Endothelial cell (in vitro differentiated cells): ENCODE measurements around the gene PPIL6. TPM values are rescaled to one million over a fixed set of nuclear protein-coding genes. Genes with fewer than 3 reads are reported as not detected.

Experiments used
- DNase-seq: peaks from one replicate; pipeline ENCODE4 v3.0.0; 2021; ENCODE audit warnings: low spot score
- H3K27ac Mint-ChIP-seq: one replicate; pipeline ENCODE4 v1.8.0; 2021; ENCODE audit warnings: mixed read lengths, inconsistent platforms; ENCODE audit not compliant: unreplicated experiment
- H3K27me3 Mint-ChIP-seq: one replicate; pipeline ENCODE4 v1.8.0; 2021; ENCODE audit warnings: mild to moderate bottlenecking, moderate library complexity, mixed read lengths, inconsistent platforms; ENCODE audit not compliant: unreplicated experiment
- H3K36me3 Mint-ChIP-seq: one replicate; pipeline ENCODE4 v1.8.0; 2021; ENCODE audit warnings: mild to moderate bottlenecking, low read depth, mixed read lengths, inconsistent platforms; ENCODE audit not compliant: unreplicated experiment
- H3K4me1 Mint-ChIP-seq: one replicate; pipeline ENCODE4 v1.8.0; 2021; ENCODE audit warnings: mild to moderate bottlenecking, mixed read lengths, inconsistent platforms; ENCODE audit not compliant: unreplicated experiment
- H3K4me3 Mint-ChIP-seq: one replicate; pipeline ENCODE4 v1.8.0; 2021; ENCODE audit warnings: mild to moderate bottlenecking, mixed read lengths, inconsistent platforms; ENCODE audit not compliant: unreplicated experiment
- H3K9me3 Mint-ChIP-seq: one replicate; pipeline ENCODE4 v1.8.0; 2021; ENCODE audit warnings: mixed read lengths, inconsistent platforms; ENCODE audit not compliant: unreplicated experiment
- total RNA-seq: library from RNA; stranded (reverse); fragmentation: NEBNext Ultra II Directional; extraction: Animal tissue kit (Norgen Biotek cat#: 25700); gene quantifications from one replicate; pipeline ENCODE4 v1.2.1, GENCODE V29; 2021; ENCODE audit not compliant: unreplicated experiment
- TF ChIP-seq, protein P1 (sequence below): fragments of 200-600 bp; sonication (generic); IDR thresholded peaks from one replicate; pipeline ENCODE4 v1.5.0; 2021; ENCODE audit warnings: antibody characterized with exemption; ENCODE audit not compliant: unreplicated experiment

The PPIL6 gene
- total RNA-seq, 1 donor from 2014 or later = 0.95 TPM

DNA sequence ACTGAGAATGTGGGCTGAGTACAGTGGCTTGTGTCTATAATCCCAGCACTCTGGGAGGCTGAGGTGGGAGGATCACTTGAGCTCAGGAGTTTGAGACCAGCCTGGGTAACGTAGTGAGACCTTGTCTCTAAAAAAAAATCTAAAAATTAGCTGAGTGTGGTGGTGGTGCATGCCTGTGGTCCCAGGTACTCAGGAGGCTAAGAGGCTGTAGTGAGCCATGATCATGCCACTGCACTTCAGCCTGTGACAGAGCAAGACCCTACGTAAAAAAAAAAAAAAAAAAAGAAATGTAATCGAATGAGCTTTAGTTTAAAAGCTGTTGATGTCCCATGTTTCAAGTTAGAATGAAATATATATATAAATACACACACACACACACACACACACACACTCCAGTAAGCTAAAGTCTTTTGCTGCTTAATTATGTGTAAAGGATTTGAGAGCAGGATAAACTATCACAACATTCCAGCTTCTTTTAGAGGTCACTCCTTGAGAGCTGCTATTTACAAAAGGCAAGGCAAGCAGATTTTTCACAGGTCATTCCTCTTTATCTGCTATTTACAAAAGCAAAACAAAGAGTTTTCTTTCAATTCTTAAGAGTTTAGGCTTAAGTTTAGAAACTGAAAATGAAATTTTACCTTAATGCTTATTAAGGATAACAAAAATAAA lies 19.9 kb upstream of the PPIL6 start:
- TF ChIP-seq, protein P1, sequence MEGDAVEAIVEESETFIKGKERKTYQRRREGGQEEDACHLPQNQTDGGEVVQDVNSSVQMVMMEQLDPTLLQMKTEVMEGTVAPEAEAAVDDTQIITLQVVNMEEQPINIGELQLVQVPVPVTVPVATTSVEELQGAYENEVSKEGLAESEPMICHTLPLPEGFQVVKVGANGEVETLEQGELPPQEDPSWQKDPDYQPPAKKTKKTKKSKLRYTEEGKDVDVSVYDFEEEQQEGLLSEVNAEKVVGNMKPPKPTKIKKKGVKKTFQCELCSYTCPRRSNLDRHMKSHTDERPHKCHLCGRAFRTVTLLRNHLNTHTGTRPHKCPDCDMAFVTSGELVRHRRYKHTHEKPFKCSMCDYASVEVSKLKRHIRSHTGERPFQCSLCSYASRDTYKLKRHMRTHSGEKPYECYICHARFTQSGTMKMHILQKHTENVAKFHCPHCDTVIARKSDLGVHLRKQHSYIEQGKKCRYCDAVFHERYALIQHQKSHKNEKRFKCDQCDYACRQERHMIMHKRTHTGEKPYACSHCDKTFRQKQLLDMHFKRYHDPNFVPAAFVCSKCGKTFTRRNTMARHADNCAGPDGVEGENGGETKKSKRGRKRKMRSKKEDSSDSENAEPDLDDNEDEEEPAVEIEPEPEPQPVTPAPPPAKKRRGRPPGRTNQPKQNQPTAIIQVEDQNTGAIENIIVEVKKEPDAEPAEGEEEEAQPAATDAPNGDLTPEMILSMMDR = no peak
- Mint-ChIP-seq H3K27ac (no peak overlapping the region), H3K9me3 (no peaks in the 10 kb centered on the region), H3K4me1 (peaks cover under 1% of the 10 kb centered on the region), H3K36me3 (no peaks in the 10 kb centered on the region), H3K4me3 (no peak overlapping the region), H3K27me3 (peaks cover 6% of the 10 kb centered on the region)
- no peak for DNase-seq

DNA sequence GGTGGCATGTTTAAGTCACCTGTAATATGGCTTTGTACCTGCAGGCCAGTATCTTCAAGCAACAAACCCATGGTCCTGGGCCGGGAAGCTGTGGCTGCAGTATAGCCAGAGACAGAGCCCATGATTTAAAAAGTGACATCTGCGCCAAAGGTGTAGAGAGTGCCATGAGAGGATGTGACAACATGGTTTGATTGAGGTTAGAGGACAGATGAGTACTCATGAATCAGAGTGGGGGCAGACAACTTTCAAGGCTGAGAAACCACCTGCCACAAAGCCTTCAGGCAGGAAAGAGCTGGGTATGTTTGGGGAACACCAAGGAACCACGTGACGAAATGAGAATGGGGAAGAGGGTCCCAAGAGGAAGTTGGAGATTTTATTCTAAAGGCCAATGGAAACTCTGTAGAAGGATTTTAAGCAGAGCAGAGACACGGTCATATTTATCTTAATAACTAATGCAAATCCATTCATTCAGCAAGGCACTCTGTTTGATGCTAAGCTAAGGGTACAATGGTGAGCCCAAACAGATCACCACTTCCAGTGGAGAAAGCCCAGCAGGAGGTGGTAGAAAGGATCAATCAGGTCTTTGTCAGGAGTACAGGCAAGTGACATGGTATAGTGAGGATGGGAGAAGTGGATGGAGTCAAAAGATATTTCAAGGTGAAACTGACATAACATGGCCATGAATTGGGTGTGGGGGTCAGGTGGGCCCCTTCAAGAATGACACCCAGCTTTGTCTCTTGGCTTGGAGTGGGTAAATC lies 18.5 kb upstream of the PPIL6 start:
- no peaks in the 10 kb centered on the region for H3K36me3 Mint-ChIP-seq
- DNase-seq = no peak
- TF ChIP-seq, protein P1 = no peak
- peaks cover 2% of the 10 kb centered on the region for H3K4me1 Mint-ChIP-seq
- H3K4me3 Mint-ChIP-seq = no peak overlapping the region
- H3K27ac Mint-ChIP-seq = no peak overlapping the region
- H3K27me3 Mint-ChIP-seq = peaks cover 14% of the 10 kb centered on the region
- H3K9me3 Mint-ChIP-seq = no peaks in the 10 kb centered on the region

DNA sequence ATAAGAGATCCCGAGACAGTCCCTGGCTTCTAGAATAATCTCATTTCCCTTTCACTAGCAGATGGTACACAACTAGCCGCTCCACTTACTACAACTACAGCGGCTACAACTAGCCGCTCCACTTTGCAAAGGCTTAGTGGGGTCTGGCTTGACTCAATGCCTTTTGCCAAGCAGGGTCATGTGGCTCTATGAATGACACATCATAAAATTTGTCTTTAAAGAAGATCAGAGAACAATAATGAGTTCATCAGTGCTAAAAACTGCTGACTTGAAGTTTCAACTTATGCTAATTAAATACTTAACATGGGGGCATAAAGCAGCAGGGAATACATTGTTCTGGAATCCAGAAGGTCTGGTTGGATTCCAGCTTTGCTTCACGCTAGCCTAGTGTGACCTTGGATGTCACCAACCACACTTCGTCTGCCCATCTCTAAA lies 17.2 kb upstream of the PPIL6 start:
- no peak overlapping the region for H3K27ac Mint-ChIP-seq

DNA sequence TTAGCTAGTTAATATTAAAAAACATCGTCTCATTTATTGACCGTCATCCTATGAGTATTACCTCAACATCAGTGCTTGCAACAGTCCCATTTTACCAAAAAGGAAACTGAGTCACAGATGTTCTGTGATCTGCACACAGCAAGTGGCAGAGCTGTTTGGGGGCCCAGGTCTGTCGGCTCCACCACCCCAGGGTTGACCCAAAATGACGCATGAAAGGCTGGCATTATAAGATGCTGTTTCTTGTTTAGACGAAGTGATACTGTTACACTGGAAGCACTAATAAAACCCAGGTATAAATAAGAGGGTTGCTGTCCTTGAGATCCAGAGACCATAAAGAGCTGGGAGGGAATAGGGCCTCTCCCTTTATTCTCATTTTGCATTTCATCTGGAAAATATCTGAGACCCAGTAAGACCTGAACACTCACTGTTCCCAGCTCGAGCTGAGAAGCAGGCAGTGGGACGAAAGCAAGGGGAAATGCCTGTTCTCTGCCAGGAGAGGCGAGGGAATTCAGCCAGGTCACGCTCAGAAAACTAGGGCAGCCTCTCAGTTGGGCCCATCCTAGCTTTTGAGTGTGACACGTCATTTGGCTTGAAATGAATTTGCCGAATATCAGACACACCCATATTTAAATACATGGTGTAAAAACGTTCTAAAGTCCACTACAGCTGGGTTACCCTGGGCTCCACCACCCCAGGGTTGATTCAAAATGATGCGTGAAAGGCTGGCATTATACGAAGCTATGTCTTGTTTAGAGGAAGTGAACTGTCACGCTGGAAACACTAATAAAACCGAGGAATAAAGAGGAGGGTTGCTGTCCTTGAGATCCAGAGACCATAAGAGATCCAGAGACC lies 16.5 kb upstream of the PPIL6 start:
- Mint-ChIP-seq H3K9me3 (no peaks in the 10 kb centered on the region), H3K4me3 (peak overlapping the region; percentile 73), H3K27me3 (peaks cover 17% of the 10 kb centered on the region), H3K27ac (no peak overlapping the region), H3K4me1 (peaks cover 2% of the 10 kb centered on the region), H3K36me3 (no peaks in the 10 kb centered on the region)
- no peak for DNase-seq
- TF ChIP-seq, protein P1 = no peak

More for the DNA sequence above, 17.2 kb upstream of the PPIL6 start:
- TF ChIP-seq, protein P1 = no peak
- H3K4me1 Mint-ChIP-seq = peaks cover 2% of the 10 kb centered on the region
- H3K4me3 Mint-ChIP-seq = no peak overlapping the region
- DNase-seq = no peak
- H3K9me3 Mint-ChIP-seq = no peaks in the 10 kb centered on the region
- H3K27me3 Mint-ChIP-seq = peaks cover 14% of the 10 kb centered on the region
- H3K36me3 Mint-ChIP-seq = no peaks in the 10 kb centered on the region
